Kidney (tissue), 14 donors: ENCODE data around the gene KCTD7. TPM values are rescaled to one million over a fixed set of nuclear protein-coding genes. Genes with fewer than 3 reads are reported as not detected.

Experiments
- DNase-seq, 5 donors: peaks; one replicate each; pipeline ENCODE4 v3.0.0-alpha.2; 2013 to 2020
- FAIRE-seq: peaks from 2 replicates; lab custom pipeline; 2012; peaks lifted over from hg19 to GRCh38; lab: Jason Lieb, UNC
- H3K27ac ChIP-seq, 2 donors: one replicate each; pipeline ENCODE4 v1.7.0; 2013; ENCODE audit warnings: low read depth in 2 of 2, low read length in 2 of 2, inconsistent platforms in 1 of 2
- H3K27me3 ChIP-seq: one replicate; pipeline ENCODE4 v1.7.1; 2013; ENCODE audit warnings: low read length, inconsistent platforms; ENCODE audit not compliant: control insufficient read depth, insufficient read depth
- H3K36me3 ChIP-seq, 3 donors: one replicate each; pipeline versions ENCODE4 v1.7.0 to v1.7.1; 2013; ENCODE audit warnings: low read length in 3 of 3, control low read depth in 1 of 3, inconsistent platforms in 1 of 3; ENCODE audit not compliant: insufficient read depth in 3 of 3, control insufficient read depth in 2 of 3
- H3K4me1 ChIP-seq, 3 donors: one replicate each; pipeline versions ENCODE4 v1.7.0 to v1.7.1; 2013; ENCODE audit warnings: low read length in 3 of 3, inconsistent platforms in 1 of 3, low read depth in 1 of 3; ENCODE audit not compliant: control insufficient read depth in 2 of 3, insufficient read depth in 2 of 3
- H3K4me3 ChIP-seq, 3 donors: one replicate each; pipeline versions ENCODE4 v1.7.0 to v1.8.1; 2013; ENCODE audit warnings: low read length in 3 of 3, control low read depth in 1 of 3, inconsistent platforms in 1 of 3
- H3K9ac ChIP-seq, 3 donors: one replicate each; pipeline versions ENCODE4 v1.7.0 to v1.7.1; 2013; ENCODE audit warnings: low read length in 3 of 3, control low read depth in 1 of 3, inconsistent platforms in 1 of 3
- H3K9me3 ChIP-seq, 3 donors: one replicate each; pipeline versions ENCODE4 v1.7.0 to v1.7.1; 2013; ENCODE audit warnings: low read length in 3 of 3, control low read depth in 1 of 3, inconsistent platforms in 1 of 3; ENCODE audit not compliant: control insufficient read depth in 2 of 3, insufficient read depth in 1 of 3
- CTCF ChIP-seq: IDR thresholded peaks from 3 replicates; pipeline ENCODE4 v1.5.1; 2012; ENCODE audit warnings: mild to moderate bottlenecking, moderate library complexity, borderline replicate concordance; ENCODE audit not compliant: insufficient read depth; ENCODE audit errors: extremely low read depth
- intact Hi-C: fragments of 100-400 bp; cut with DNase I; formaldehyde crosslinking; loops from one replicate; pipeline ENCODE4 v1.11.1; 2022
- polyA plus RNA-seq: library from polyadenylated mRNA; stranded (reverse); fragments of 350-450 nt; fragmentation: Illumina TruSeq; extraction: RNeasy Lipid Tissue Mini Kit (QIAGEN cat#74804); gene quantifications from one replicate; pipeline ENCODE4 v1.2.3, GENCODE V29; 2014; ENCODE audit warnings: low read depth, low replicate concordance; ENCODE audit not compliant: insufficient read depth
- total RNA-seq: library from RNA; stranded (reverse); fragmentation: NEBNext Ultra II Directional; extraction: Animal tissue kit (Norgen Biotek cat#: 25700); gene quantifications from one replicate; pipeline ENCODE4 v1.2.1, GENCODE V29; 2021
- donor health status: control.
- donor health status: control.
- donor health status: control.
- donor health status: control.
- donor health status: control.
- donor health status: DM: yes; HTN: yes; CAD: no.
- donor health status: Normal renal cell carcinoma (clear cell type).

The KCTD7 gene
- total and polyA plus RNA-seq, 2 donors from 2014 or later = 7.2 to 12.4 TPM

- intact Hi-C loops = no loop called here
- Histone ChIP-seq H3K4me3 (no peak overlapping the region), H3K9me3 (no peaks in the 10 kb centered on the region)
Observed at GRCh38 chr7:66638309-66639099, 9.8 kb downstream of the KCTD7 start.

GRCh38 chr7:66639773-66640172, 11.1 kb downstream of the KCTD7 start:
- no peak for TF ChIP-seq CTCF

More at GRCh38 chr7:66638309-66639099, 9.8 kb downstream of the KCTD7 start:
- no peak for TF ChIP-seq CTCF
- Histone ChIP-seq H3K9ac (no peak overlapping the region), H3K27ac (no peak overlapping the region), H3K27me3 (no peaks in the 10 kb centered on the region), H3K36me3 (peaks cover 4 to 35% (median 25%) of the 10 kb centered on the region in 3 donors), H3K4me1 (no peaks in the 10 kb centered on the region)
- DNase-seq = no peak
- no peak for FAIRE-seq

GRCh38 chr7:66640802-66641525, 12.3 kb downstream of the KCTD7 start:
- Histone ChIP-seq H3K9ac (no peak overlapping the region), H3K27me3 (no peaks in the 10 kb centered on the region), H3K36me3 (peaks cover 4 to 44% (median 28%) of the 10 kb centered on the region in 3 donors), H3K4me3 (no peak overlapping the region), H3K27ac (no peak overlapping the region), H3K4me1 (no peaks in the 10 kb centered on the region), H3K9me3 (no peaks in the 10 kb centered on the region)
- FAIRE-seq (no peak), DNase-seq (no peak)
- intact Hi-C loops = no loop called here
- TF ChIP-seq CTCF = no peak

More at GRCh38 chr7:66639773-66640172, 11.1 kb downstream of the KCTD7 start:
- FAIRE-seq = no peak
- H3K9me3 ChIP-seq = no peaks in the 10 kb centered on the region
- no peak for DNase-seq
- H3K27me3 ChIP-seq = no peaks in the 10 kb centered on the region
- H3K4me1 ChIP-seq = no peaks in the 10 kb centered on the region
- H3K27ac ChIP-seq = no peak overlapping the region
- H3K9ac ChIP-seq = no peak overlapping the region
- intact Hi-C loops = no loop called here
- no peak overlapping the region for H3K4me3 ChIP-seq
- H3K36me3 ChIP-seq = peaks cover 4 to 44% (median 25%) of the 10 kb centered on the region in 3 donors
